GM12878 (cell line): ENCODE results near the gene SEC16A. TPM values are rescaled to one million over a fixed set of nuclear protein-coding genes. Genes with fewer than 3 reads are reported as not detected.

Experiments
- ATAC-seq: fragments of 200-7000 bp; cut with Tn5 transposase; 3 replicates; pipeline ENCODE4 v1.9.1; 2020; ENCODE audit warnings: mild to moderate bottlenecking, moderate library complexity
- BruUV-seq: library from RNA; stranded (reverse); fragments of 400-500 nt; replicated peaks from 2 replicates; lab custom pipeline; 2021; lab: Mats Ljungman, UMichigan
- CTCF ChIA-PET: fragments of 300-600 bp; sonication (Branson Sonifier 250); formaldehyde crosslinking; extraction: SDS; loops from one replicate; lab custom pipeline; 2021; ENCODE audit warnings: inconsistent platforms; lab: Yijun Ruan, JAX
- POLR2A ChIA-PET: fragments of 350-600 bp; formaldehyde crosslinking; extraction: SDS; loops from one replicate; lab custom pipeline; 2021; ENCODE audit warnings: inconsistent platforms; lab: Charles Lee
- RAD21 ChIA-PET: fragments of 300-600 bp; sonication (Branson Sonifier 250); formaldehyde crosslinking; loops from one replicate; lab custom pipeline; 2023; ENCODE audit warnings: antibody characterized with exemption; ENCODE audit not compliant: unreplicated experiment; lab: Charles Lee
- SMC1A ChIA-PET: fragments of 300-600 bp; sonication (Branson Sonifier 250); formaldehyde crosslinking; loops from one replicate; lab custom pipeline; 2023; ENCODE audit not compliant: unreplicated experiment, uncharacterized antibody; lab: Charles Lee
- DNase-seq: peaks from one replicate; pipeline ENCODE4 v3.0.0-alpha.2; 2011; ENCODE audit warnings: low read depth, low spot score
- FAIRE-seq: peaks from 3 replicates; lab custom pipeline; 2011; peaks lifted over from hg19 to GRCh38; lab: Jason Lieb, UNC
- H2AFZ ChIP-seq: 2 replicates; pipeline ENCODE4 v1.6.0; 2011; ENCODE audit warnings: low read depth, low read length, control low read depth; ENCODE audit not compliant: control insufficient read depth
- H3K27ac ChIP-seq: 2 replicates; pipeline ENCODE4 v1.5.1; 2011; ENCODE audit warnings: control low read depth; ENCODE audit not compliant: control insufficient read depth, insufficient read depth
- H3K27me3 ChIP-seq, 2 experiments: replicated peaks in 1 of 2; 2 replicates each; pipeline versions ENCODE4 v1.6.0 to v1.6.1; 2011; ENCODE audit warnings: low read length in 1 of 2; ENCODE audit not compliant: control insufficient read depth in 2 of 2, insufficient read depth in 2 of 2
- H3K36me3 ChIP-seq, 2 experiments: 2 replicates each; pipeline ENCODE4 v1.5.1; 2011; ENCODE audit warnings: low read length in 1 of 2; ENCODE audit not compliant: control insufficient read depth in 2 of 2, insufficient read depth in 2 of 2
- H3K4me1 ChIP-seq: 2 replicates; pipeline ENCODE4 v1.6.1; 2011; ENCODE audit warnings: mild to moderate bottlenecking, low read length, moderate library complexity, mixed read lengths; ENCODE audit not compliant: control insufficient read depth, insufficient read depth
- H3K4me2 ChIP-seq: 2 replicates; pipeline ENCODE4 v1.6.0; 2011; ENCODE audit warnings: control low read depth; ENCODE audit not compliant: control insufficient read depth, insufficient read depth
- H3K4me3 ChIP-seq: fragments of 200-600 bp; sonication (generic); 2 replicates; pipeline ENCODE4 v1.5.1; 2016
- H3K79me2 ChIP-seq: 2 replicates; pipeline ENCODE4 v1.6.0; 2011; ENCODE audit warnings: low read length; ENCODE audit not compliant: control insufficient read depth, insufficient read depth
- H3K9ac ChIP-seq: 2 replicates; pipeline ENCODE4 v1.8.0; 2011; ENCODE audit warnings: low read length, control low read depth, mixed read lengths; ENCODE audit not compliant: control insufficient read depth, insufficient read depth
- H3K9me3 ChIP-seq: replicated peaks from 3 replicates; pipeline ENCODE4 v1.5.1; 2011; ENCODE audit warnings: mild to moderate bottlenecking, low read length; ENCODE audit not compliant: control insufficient read depth, insufficient read depth
- H4K20me1 ChIP-seq: 2 replicates; pipeline ENCODE4 v1.6.0; 2011; ENCODE audit not compliant: control insufficient read depth, insufficient read depth
- CUX1 ChIP-seq: IDR thresholded peaks from 2 replicates; pipeline ENCODE4 v1.6.1; 2012; ENCODE audit warnings: improper control_type of control experiment, low read depth, low read length; ENCODE audit not compliant: insufficient replicate concordance
- EP300 ChIP-seq, 2 experiments: fragments of 150-350 bp in 1 of 2; IDR thresholded peaks; 2 replicates each; pipeline ENCODE4 v1.6.1; 2011 to 2012; ENCODE audit warnings: low read depth in 2 of 2, low read length in 2 of 2, borderline replicate concordance in 1 of 2, improper control_type of control experiment in 1 of 2, inconsistent platforms in 1 of 2; ENCODE audit not compliant: control insufficient read depth in 1 of 2
- NFXL1 ChIP-seq: fragments of 450-650 bp; IDR thresholded peaks from 2 replicates; pipeline ENCODE4 v1.6.1; 2017; ENCODE audit warnings: antibody characterized with exemption, mild to moderate bottlenecking, borderline replicate concordance
- SKIL ChIP-seq: fragments of 450-650 bp; IDR thresholded peaks from 2 replicates; pipeline ENCODE4 v1.6.1; 2017; ENCODE audit warnings: mild to moderate bottlenecking, low read depth, inconsistent platforms; ENCODE audit not compliant: poor library complexity, severe bottlenecking
- ZNF592 ChIP-seq: fragments of 450-650 bp; IDR thresholded peaks from 2 replicates; pipeline ENCODE4 v1.6.1; 2017; ENCODE audit warnings: mild to moderate bottlenecking, moderate library complexity
- WGBS: methylation state at CpG from one replicate; pipeline ENCODE4 v1.1.6; 2016; ENCODE audit warnings: low lambda C conversion rate; ENCODE audit not compliant: insufficient replicate concordance, insufficient coverage; ENCODE audit errors: missing lambda C conversion rate; 5-methylcytosine and 5-hydroxymethylcytosine counted together
- in situ Hi-C: fragments of 300-500 bp; cut with MboI; formaldehyde crosslinking; loops from 9 replicates; pipeline ENCODE4 v1.14.3; 2018; ENCODE audit warnings: mixed read lengths
- intact Hi-C: fragments of 100-400 bp; cut with micrococcal nuclease; formaldehyde crosslinking; loops from one replicate; pipeline ENCODE4 v1.14.2; 2022; ENCODE audit not compliant: unreplicated experiment
- polyA plus RNA-seq, 11 experiments: library from polyadenylated mRNA; depleted of rRNA in 4 of 11; unstranded in 6 of 11; stranded (reverse) in 5 of 11; fragments of >200 nt; fragmentation: Nextera tagmentation in 4 of 11; fragmentation: Illumina TruSeq in 1 of 11; extraction: Ambion mirVana in 4 of 11; extraction: Trizol in 1 of 11; gene quantifications; 1 replicate in 1 of 11; 2 replicates in 10 of 11; pipeline versions ENCODE4 v1.2.1 to v1.2.3, GENCODE V29; 2011 to 2016; ENCODE audit warnings: inconsistent platforms in 2 of 11, missing spikeins in 2 of 11, low read depth in 1 of 11
- total RNA-seq, 4 experiments: library from RNA; depleted of rRNA in 3 of 4; stranded (reverse); fragments of >200 nt in 3 of 4; fragmentation: Illumina TruSeq in 1 of 4; extraction: Trizol in 1 of 4; gene quantifications; 2 replicates each; pipeline versions ENCODE4 v1.2.1 to v1.2.3, GENCODE V29; 2013 to 2021

The SEC16A gene
- total and polyA plus RNA-seq, 10 of the 15 experiments (the other 5 are each of a cell fraction or from before 2014, with no cell fraction given) = 9.9 to 59.1 (median 21.7) TPM

- ChIA-PET RAD21 (no interaction called here), POLR2A (interaction anchor here (0.6 to 1.1 kb wide), 2 partner anchors 10 kb away, joined by 3 read pairs; no protein-coding TSS in a partner anchor), CTCF (interaction anchor here (0.9 kb wide), 1 partner anchor 161 kb away, joined by 4 read pairs; no protein-coding TSS in a partner anchor), SMC1A (no interaction called here)
- Histone ChIP-seq H3K27me3 (no peaks in the 10 kb centered on the region), H3K27ac (no peak overlapping the region), H3K79me2 (no peaks in the 10 kb centered on the region; the same call in 1 of the 2 replicates), H3K4me3 (no peak overlapping the region), H2AFZ (no peak overlapping the region), H4K20me1 (peaks cover 2% of the 10 kb centered on the region; the same call in 1 of the 2 replicates), H3K4me2 (no peak overlapping the region), H3K9me3 (no peaks in the 10 kb centered on the region), H3K4me1 (no peaks in the 10 kb centered on the region), H3K9ac (no peak overlapping the region), H3K36me3 (peaks cover 40 to 44% of the 10 kb centered on the region in 2 experiments)
- no peak for ATAC-seq
- intact Hi-C loops = no loop called here
- BruUV-seq = no TSS peak
- DNase-seq = no peak
- 99% methylated on average over 12 of the region's 12 CpGs for WGBS
- in situ Hi-C loops = no loop called here
- no peak for FAIRE-seq
- TF ChIP-seq NFXL1 (no peak), ZNF592 (no peak), SKIL (no peak), EP300 (IDR thresholded peaks at IDR 0.05; ENCODE audit: borderline replicate concordance in 1 of 2, control insufficient read depth in 1 of 2, low read depth in 2 of 2, low read length in 2 of 2) (no peak), CUX1 (no peak)
Observed at GRCh38 chr9:136470792-136471469, 11.9 kb downstream of the SEC16A start.
